H1 (cell line): ENCODE results near the gene GSTO2. TPM values are rescaled to one million over a fixed set of nuclear protein-coding genes. Genes with fewer than 3 reads are reported as not detected.

Experiments used
- CTCF ChIA-PET: fragments of 300-600 bp; sonication (Branson Sonifier 250); formaldehyde crosslinking; loops from one replicate; lab custom pipeline; 2021; ENCODE audit not compliant: partially characterized antibody; lab: Charles Lee
- POLR2A ChIA-PET: fragments of 300-600 bp; sonication (Branson Sonifier 250); formaldehyde crosslinking; loops from one replicate; lab custom pipeline; 2021; ENCODE audit warnings: inconsistent platforms; ENCODE audit not compliant: partially characterized antibody; lab: Charles Lee
- DNase-seq, 2 experiments: peaks; one replicate each; pipeline versions ENCODE4 v3.0.0 to v3.0.0-alpha.2; 2010 to 2022; ENCODE audit warnings: low spot score in 2 of 2, low read depth in 1 of 2, mixed read lengths in 1 of 2
- FAIRE-seq: peaks from 2 replicates; lab custom pipeline; 2011; peaks lifted over from hg19 to GRCh38; lab: Jason Lieb, UNC
- H2AFZ ChIP-seq: 2 replicates; pipeline ENCODE4 v1.8.1; 2012; ENCODE audit warnings: low read length, inconsistent platforms
- H2AK5ac ChIP-seq: 2 replicates; pipeline ENCODE4 v1.6.1; 2013; ENCODE audit warnings: low read depth, low read length
- H2BK120ac ChIP-seq: replicated peaks from 2 replicates; pipeline ENCODE3; 2013; ENCODE audit warnings: low read depth, low read length, inconsistent platforms
- H2BK12ac ChIP-seq: 2 replicates; pipeline ENCODE4 v1.6.1; 2013; ENCODE audit warnings: low read depth, low read length
- H2BK15ac ChIP-seq: 2 replicates; pipeline ENCODE4 v1.6.1; 2013; ENCODE audit warnings: low read length
- H2BK20ac ChIP-seq: 2 replicates; pipeline ENCODE4 v1.6.1; 2013; ENCODE audit warnings: low read length
- H2BK5ac ChIP-seq: 2 replicates; pipeline ENCODE4 v1.6.1; 2013; ENCODE audit warnings: low read depth, low read length
- H3K14ac ChIP-seq: 2 replicates; pipeline ENCODE4 v1.6.1; 2013; ENCODE audit warnings: inconsistent platforms; ENCODE audit not compliant: insufficient read length
- H3K18ac ChIP-seq: 2 replicates; pipeline ENCODE4 v1.6.1; 2013; ENCODE audit warnings: low read length; ENCODE audit errors: extremely low read depth
- H3K23ac ChIP-seq: 2 replicates; pipeline ENCODE4 v1.6.1; 2013; ENCODE audit warnings: inconsistent platforms; ENCODE audit not compliant: insufficient read length
- H3K23me2 ChIP-seq: 2 replicates; pipeline ENCODE4 v1.6.1; 2013; ENCODE audit warnings: low read depth, low read length
- H3K27ac ChIP-seq: 2 replicates; pipeline ENCODE4 v1.6.1; 2011; ENCODE audit warnings: low read depth, low read length, inconsistent platforms
- H3K27me3 ChIP-seq, 4 experiments: replicated peaks in 1 of 4; 1 replicate in 1 of 4; 2 replicates in 3 of 4; pipeline versions ENCODE4 v1.6.1 to v1.8.1; 2011 to 2013; ENCODE audit warnings: low read length in 3 of 4, mild to moderate bottlenecking in 3 of 4, inconsistent platforms in 2 of 4, mixed read lengths in 2 of 4, moderate library complexity in 1 of 4; ENCODE audit not compliant: control insufficient read depth in 3 of 4, insufficient read depth in 3 of 4; ENCODE audit errors: extremely low read depth in 1 of 4
- H3K36me3 ChIP-seq, 4 experiments: 2 replicates each; pipeline versions ENCODE4 v1.6.1 to v1.8.1; 2011 to 2013; ENCODE audit warnings: mild to moderate bottlenecking in 4 of 4, low read length in 3 of 4, moderate library complexity in 2 of 4, control low read depth in 1 of 4, inconsistent platforms in 1 of 4; ENCODE audit not compliant: insufficient read depth in 4 of 4, control insufficient read depth in 2 of 4
- H3K4ac ChIP-seq: replicated peaks from 2 replicates; pipeline ENCODE3; 2013; ENCODE audit warnings: low read length, low read depth, mixed read lengths, inconsistent platforms; ENCODE audit not compliant: insufficient read length
- H3K4me1 ChIP-seq, 4 experiments: replicated peaks in 1 of 4; 1 replicate in 1 of 4; 2 replicates in 3 of 4; pipeline versions ENCODE4 v1.6.1 to v1.8.1; 2011 to 2013; ENCODE audit warnings: low read length in 3 of 4, inconsistent platforms in 2 of 4, mixed read lengths in 1 of 4; ENCODE audit not compliant: insufficient read depth in 4 of 4, control insufficient read depth in 3 of 4
- H3K4me2 ChIP-seq, 2 experiments: 2 replicates each; pipeline versions ENCODE4 v1.6.1 to v1.8.1; 2011 to 2013; ENCODE audit warnings: low read depth in 2 of 2, low read length in 2 of 2, control low read depth in 1 of 2, inconsistent platforms in 1 of 2, mild to moderate bottlenecking in 1 of 2; ENCODE audit not compliant: insufficient read depth in 1 of 2
- H3K4me3 ChIP-seq, 4 experiments: fragments of 200-600, 300-600 bp in 1 of 4; sonication (generic), shearing (Covaris generic), sonication (Bioruptor Twin) in 1 of 4; 2 replicates each; pipeline versions ENCODE4 v1.5.1 to v1.8.1; 2011 to 2016; ENCODE audit warnings: low read length in 4 of 4, low read depth in 3 of 4, control low read depth in 2 of 4, inconsistent platforms in 2 of 4, mild to moderate bottlenecking in 2 of 4, mixed read lengths in 1 of 4, moderate library complexity in 1 of 4; ENCODE audit not compliant: insufficient read depth in 2 of 4; ENCODE audit errors: extremely low read depth in 1 of 4
- H3K56ac ChIP-seq: replicated peaks from 2 replicates; pipeline ENCODE3; 2013; ENCODE audit warnings: low read depth, mild to moderate bottlenecking, mixed read lengths, low read length, inconsistent platforms; ENCODE audit not compliant: insufficient read length
- H3K79me1 ChIP-seq: 2 replicates; pipeline ENCODE4 v1.6.1; 2013; ENCODE audit warnings: low read depth, low read length, control low read depth
- H3K79me2 ChIP-seq, 2 experiments: 2 replicates each; pipeline versions ENCODE4 v1.6.1 to v1.8.1; 2012 to 2013; ENCODE audit warnings: low read length in 2 of 2, mild to moderate bottlenecking in 2 of 2, inconsistent platforms in 1 of 2; ENCODE audit not compliant: insufficient read depth in 2 of 2, control insufficient read depth in 1 of 2
- H3K9ac ChIP-seq, 4 experiments: replicated peaks in 1 of 4; 1 replicate in 1 of 4; 2 replicates in 3 of 4; pipeline versions ENCODE4 v1.6.1 to v1.8.1; 2011 to 2013; ENCODE audit warnings: low read depth in 3 of 4, low read length in 3 of 4, control low read depth in 2 of 4, mild to moderate bottlenecking in 2 of 4, moderate library complexity in 2 of 4, inconsistent platforms in 1 of 4; ENCODE audit errors: extremely low read depth in 1 of 4
- H3K9me3 ChIP-seq, 2 experiments: 2 replicates each; pipeline versions ENCODE4 v1.6.1 to v1.8.1; 2012 to 2013; ENCODE audit warnings: mild to moderate bottlenecking in 2 of 2, moderate library complexity in 2 of 2, control low read depth in 1 of 2, inconsistent platforms in 1 of 2, low read depth in 1 of 2, low read length in 1 of 2, mixed read lengths in 1 of 2; ENCODE audit not compliant: insufficient read depth in 2 of 2
- H4K20me1 ChIP-seq, 2 experiments: replicated peaks in 1 of 2; 2 replicates each; pipeline versions ENCODE3 to v1.8.1; 2011 to 2013; ENCODE audit warnings: inconsistent platforms in 2 of 2, low read length in 2 of 2, mild to moderate bottlenecking in 1 of 2; ENCODE audit not compliant: insufficient read depth in 2 of 2, control insufficient read depth in 1 of 2
- H4K5ac ChIP-seq: 2 replicates; pipeline ENCODE4 v1.6.1; 2013; ENCODE audit warnings: low read length, low read depth, mixed read lengths, inconsistent platforms; ENCODE audit not compliant: insufficient read length
- H4K8ac ChIP-seq: 2 replicates; pipeline ENCODE4 v1.8.0; 2013; ENCODE audit warnings: mild to moderate bottlenecking, moderate library complexity, low read length, inconsistent platforms; ENCODE audit not compliant: insufficient read depth; ENCODE audit errors: extremely low read depth
- H4K91ac ChIP-seq: replicated peaks from 2 replicates; pipeline ENCODE3; 2013; ENCODE audit warnings: low read length, mixed read lengths, inconsistent platforms; ENCODE audit not compliant: insufficient read length
- EGR1 ChIP-seq: IDR thresholded peaks from 2 replicates; pipeline ENCODE4 v1.6.1; 2011; ENCODE audit warnings: low read depth, low read length, borderline replicate concordance
- SUZ12 ChIP-seq: fragments of 200-600 bp; sonication (generic); IDR thresholded peaks from 2 replicates; pipeline ENCODE4 v1.6.1; 2012; ENCODE audit warnings: mild to moderate bottlenecking, inconsistent platforms, low read length, moderate library complexity, mixed read lengths
- TEAD4 ChIP-seq: IDR thresholded peaks from 2 replicates; pipeline ENCODE4 v1.6.1; 2012; ENCODE audit warnings: low read depth, low read length, inconsistent platforms, mixed read lengths
- WGBS, 2 experiments: shearing (Covaris generic) in 1 of 2; methylation state at CpG; one replicate each; pipeline versions ENCODE4 v1.1.6 to v1.1.7; 2013 to 2015; ENCODE audit warnings: low lambda C conversion rate in 2 of 2, mixed read lengths in 2 of 2, inconsistent platforms in 1 of 2, low coverage in 1 of 2, missing lambda C conversion rate in 1 of 2; ENCODE audit not compliant: insufficient replicate concordance in 2 of 2, insufficient coverage in 1 of 2, insufficient read length in 1 of 2; ENCODE audit errors: extremely low coverage in 1 of 2, missing lambda C conversion rate in 1 of 2; 5-methylcytosine and 5-hydroxymethylcytosine counted together
- polyA plus RNA-seq, 7 experiments: library from polyadenylated mRNA; depleted of rRNA in 3 of 7; stranded (reverse) in 5 of 7; unstranded in 2 of 7; fragments of >200 nt in 5 of 7; fragments of 200-250 nt in 2 of 7; gene quantifications; 1 replicate in 5 of 7; 2 replicates in 1 of 7; 4 replicates in 1 of 7; pipeline versions ENCODE4 v1.2.1 to v1.2.3, GENCODE V29; 2011 to 2013; ENCODE audit warnings: missing spikeins in 2 of 7, mixed read lengths in 2 of 7
- total RNA-seq: library from RNA; stranded (reverse); fragmentation: NEBNext Ultra II Directional; extraction: Animal tissue kit (Norgen Biotek cat#: 25700); gene quantifications from 2 replicates; pipeline ENCODE4 v1.2.1, GENCODE V29; 2021

GSTO2 gene
- total and polyA plus RNA-seq, 2 of the 8 experiments (the other 6 are each of a cell fraction or from before 2014, with no cell fraction given), result 13.1 to 41.7 TPM

- no peak overlapping the region for H3K4ac ChIP-seq
- H4K8ac ChIP-seq, result no peak overlapping the region
- H3K23ac ChIP-seq, result no peak overlapping the region
- no peak overlapping the region for H2BK120ac ChIP-seq
- no peaks in the 10 kb centered on the region for H3K36me3 ChIP-seq
- H3K14ac ChIP-seq, result no peak overlapping the region
- DNase-seq (no peak), FAIRE-seq (no peak)
- no peak overlapping the region for H4K5ac ChIP-seq
- POLR2A ChIA-PET, result no interaction called here
- no peaks in the 10 kb centered on the region for H3K27me3 ChIP-seq
- H3K18ac ChIP-seq, result no peak overlapping the region
- peaks cover 0 to 3% (median 2%) of the 10 kb centered on the region in 4 experiments; a peak in 3 of 7 replicates for H3K4me1 ChIP-seq
- H2BK20ac ChIP-seq, result no peak overlapping the region
- H3K23me2 ChIP-seq, result no peaks in the 10 kb centered on the region
- no peaks in the 10 kb centered on the region for H3K9me3 ChIP-seq
- no peak overlapping the region for H3K4me2 ChIP-seq
- H4K91ac ChIP-seq, result no peak overlapping the region
- H3K27ac ChIP-seq, result no peak overlapping the region
- H3K9ac ChIP-seq, result no peak overlapping the region
- no peak overlapping the region for H2AK5ac ChIP-seq
- no peak overlapping the region for H2BK5ac ChIP-seq
- no peak overlapping the region for H3K4me3 ChIP-seq
- H3K56ac ChIP-seq, result no peak overlapping the region
- no peaks in the 10 kb centered on the region for H3K79me2 ChIP-seq
- H2BK12ac ChIP-seq, result no peak overlapping the region
- H3K79me1 ChIP-seq, result no peaks in the 10 kb centered on the region
- no peak overlapping the region for H2BK15ac ChIP-seq
- H4K20me1 ChIP-seq, result no peaks in the 10 kb centered on the region
- CTCF ChIA-PET, result interaction anchor here (1.3 to 16.1 kb wide), 10 partner anchors 9 to 335 kb away, joined by 3 to 331 read pairs (median 5); partner anchors contain the start of gene CFAP58
- 0 out of 2 replicates have a peak, but pooled peaks have one; percentile 3 for TF ChIP-seq TEAD4
- TF ChIP-seq EGR1, result no peak
- TF ChIP-seq SUZ12, result no peak
- 68% methylated on average over 2 of the region's 2 CpGs; no CpG with 5 or more reads in 1 of the 2 experiments for WGBS, 2 experiments
- no peak overlapping the region for H2AFZ ChIP-seq
These were observed 18.0 kb downstream of the GSTO2 start for GRCh38 chr10:104286939-104287338.
